Natural killer cell (primary cell): ENCODE data around the gene PTGER3. TPM values are rescaled to one million over a fixed set of nuclear protein-coding genes. Genes with fewer than 3 reads are reported as not detected.

Source experiments
- ATAC-seq, 3 donors: fragments of 150-1000 bp in 2 of 3; fragments of 200-7000 bp in 1 of 3; cut with Tn5 transposase; 1 replicate in 1 of 3; 2 replicates in 2 of 3; pipeline ENCODE4 v1.10.0; 2021; ENCODE audit warnings: mild to moderate bottlenecking in 2 of 3, moderate library complexity in 2 of 3
- DNase-seq, 2 donors: peaks; one replicate each; pipeline versions ENCODE4 v3.0.0 to v3.0.0-alpha.2; 2013 to 2021; ENCODE audit warnings: mixed read lengths in 1 of 2
- H3K27ac ChIP-seq: one replicate; pipeline ENCODE4 v1.5.1; 2013; ENCODE audit warnings: mild to moderate bottlenecking, low read length
- H3K27me3 ChIP-seq: one replicate; pipeline ENCODE4 v1.6.1; 2013; ENCODE audit warnings: low read length; ENCODE audit not compliant: control insufficient read depth, insufficient read depth
- H3K36me3 ChIP-seq: one replicate; pipeline ENCODE4 v1.6.1; 2013; ENCODE audit warnings: low read length; ENCODE audit not compliant: control insufficient read depth, insufficient read depth
- H3K4me1 ChIP-seq: one replicate; pipeline ENCODE4 v1.6.1; 2013; ENCODE audit warnings: low read length; ENCODE audit not compliant: control insufficient read depth, insufficient read depth
- H3K4me3 ChIP-seq: one replicate; pipeline ENCODE4 v1.5.1; 2013; ENCODE audit warnings: low read length
- H3K9me3 ChIP-seq: one replicate; pipeline ENCODE4 v1.6.1; 2013; ENCODE audit warnings: low read length; ENCODE audit not compliant: control insufficient read depth, insufficient read depth
- H3K27ac Mint-ChIP-seq, 2 donors: one replicate each; pipeline ENCODE4 v1.8.0; 2022; ENCODE audit warnings: mild to moderate bottlenecking in 2 of 2, mixed read lengths in 2 of 2, moderate library complexity in 1 of 2
- H3K27me3 Mint-ChIP-seq, 2 donors: one replicate each; pipeline ENCODE4 v1.8.0; 2022; ENCODE audit warnings: low read depth in 2 of 2, mixed read lengths in 2 of 2
- H3K36me3 Mint-ChIP-seq: one replicate; pipeline ENCODE4 v1.8.0; 2022; ENCODE audit warnings: mixed read lengths
- H3K4me1 Mint-ChIP-seq, 2 donors: one replicate each; pipeline ENCODE4 v1.8.0; 2022; ENCODE audit warnings: mixed read lengths in 2 of 2
- H3K4me3 Mint-ChIP-seq: one replicate; pipeline ENCODE4 v1.8.0; 2022; ENCODE audit warnings: mild to moderate bottlenecking, moderate library complexity, mixed read lengths
- H3K9me3 Mint-ChIP-seq, 2 donors: one replicate each; pipeline ENCODE4 v1.8.0; 2022; ENCODE audit warnings: mixed read lengths in 2 of 2
- WGBS: methylation state at CpG from one replicate; pipeline ENCODE4 v1.1.7; 2013; ENCODE audit warnings: missing lambda C conversion rate; ENCODE audit not compliant: insufficient coverage; 5-methylcytosine and 5-hydroxymethylcytosine counted together
- intact Hi-C: fragments of 100-400 bp; cut with micrococcal nuclease; formaldehyde crosslinking; loops from one replicate; pipeline ENCODE4 v1.14.2; 2022
- total RNA-seq, 4 donors: library from RNA; stranded (reverse); fragments of 120-200 nt in 1 of 4; gene quantifications; one replicate each; pipeline versions ENCODE4 v1.2.3 to v1.2.4, GENCODE V29; 2013 to 2022
- TF ChIP-seq, protein P1 (sequence below): fragments of 200-600 bp; IDR thresholded peaks from one replicate; pipeline ENCODE4 v1.8.0; 2022; ENCODE audit warnings: antibody characterized with exemption

PTGER3 gene
- total RNA-seq, 3 donors from 2014 or later (not counting 1 experiment from before 2014, with no cell fraction given): 0.72 to 21.9 TPM; not detected in 1

DNA sequence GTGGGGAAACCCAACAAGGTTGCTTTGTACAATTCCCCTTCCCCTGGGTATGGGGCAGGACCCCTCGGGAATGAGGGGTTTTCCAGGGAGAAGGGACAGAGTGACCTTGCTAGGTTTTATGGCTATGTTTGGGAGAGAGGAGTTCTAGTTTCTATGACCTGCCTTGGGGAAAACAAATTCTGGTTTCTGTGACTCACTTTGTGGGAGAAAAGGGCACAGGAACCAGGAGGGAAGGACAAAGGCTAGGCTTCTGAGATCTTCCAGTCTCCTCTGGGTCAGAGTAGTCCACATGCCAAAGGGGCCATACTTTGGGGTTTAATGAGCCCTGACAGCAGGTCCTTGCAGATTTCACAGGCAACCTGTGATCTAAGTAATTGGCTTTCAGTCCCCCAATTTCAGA, 5.5 kb upstream of the PTGER3 start:
- peaks cover 10% of the 10 kb centered on the region for H3K36me3 ChIP-seq
- DNase-seq (no peak), ATAC-seq (no peak)
- Mint-ChIP-seq H3K9me3 (no peaks in the 10 kb centered on the region), H3K27ac (peak overlapping the region in 1 of 2 donors; percentile 22), H3K27me3 (peaks cover 9 to 25% of the 10 kb centered on the region in 2 donors), H3K4me1 (peaks cover 0 to 11% of the 10 kb centered on the region in 2 donors), H3K36me3 (no peaks in the 10 kb centered on the region), H3K4me3 (no peak overlapping the region)
- intact Hi-C loops: loop anchor here (5.0 kb wide), 1 partner anchor 526 kb away; no protein-coding TSS in a partner anchor
- peaks cover 15% of the 10 kb centered on the region for H3K27me3 ChIP-seq
- H3K4me1 ChIP-seq: peaks cover under 1% of the 10 kb centered on the region
- H3K4me3 ChIP-seq: no peak overlapping the region
- H3K9me3 ChIP-seq: no peaks in the 10 kb centered on the region
- TF ChIP-seq, protein P1, sequence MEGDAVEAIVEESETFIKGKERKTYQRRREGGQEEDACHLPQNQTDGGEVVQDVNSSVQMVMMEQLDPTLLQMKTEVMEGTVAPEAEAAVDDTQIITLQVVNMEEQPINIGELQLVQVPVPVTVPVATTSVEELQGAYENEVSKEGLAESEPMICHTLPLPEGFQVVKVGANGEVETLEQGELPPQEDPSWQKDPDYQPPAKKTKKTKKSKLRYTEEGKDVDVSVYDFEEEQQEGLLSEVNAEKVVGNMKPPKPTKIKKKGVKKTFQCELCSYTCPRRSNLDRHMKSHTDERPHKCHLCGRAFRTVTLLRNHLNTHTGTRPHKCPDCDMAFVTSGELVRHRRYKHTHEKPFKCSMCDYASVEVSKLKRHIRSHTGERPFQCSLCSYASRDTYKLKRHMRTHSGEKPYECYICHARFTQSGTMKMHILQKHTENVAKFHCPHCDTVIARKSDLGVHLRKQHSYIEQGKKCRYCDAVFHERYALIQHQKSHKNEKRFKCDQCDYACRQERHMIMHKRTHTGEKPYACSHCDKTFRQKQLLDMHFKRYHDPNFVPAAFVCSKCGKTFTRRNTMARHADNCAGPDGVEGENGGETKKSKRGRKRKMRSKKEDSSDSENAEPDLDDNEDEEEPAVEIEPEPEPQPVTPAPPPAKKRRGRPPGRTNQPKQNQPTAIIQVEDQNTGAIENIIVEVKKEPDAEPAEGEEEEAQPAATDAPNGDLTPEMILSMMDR: no peak
- WGBS: 73% methylated on average over 1 of the region's 1 CpG
- no peak overlapping the region for H3K27ac ChIP-seq

DNA sequence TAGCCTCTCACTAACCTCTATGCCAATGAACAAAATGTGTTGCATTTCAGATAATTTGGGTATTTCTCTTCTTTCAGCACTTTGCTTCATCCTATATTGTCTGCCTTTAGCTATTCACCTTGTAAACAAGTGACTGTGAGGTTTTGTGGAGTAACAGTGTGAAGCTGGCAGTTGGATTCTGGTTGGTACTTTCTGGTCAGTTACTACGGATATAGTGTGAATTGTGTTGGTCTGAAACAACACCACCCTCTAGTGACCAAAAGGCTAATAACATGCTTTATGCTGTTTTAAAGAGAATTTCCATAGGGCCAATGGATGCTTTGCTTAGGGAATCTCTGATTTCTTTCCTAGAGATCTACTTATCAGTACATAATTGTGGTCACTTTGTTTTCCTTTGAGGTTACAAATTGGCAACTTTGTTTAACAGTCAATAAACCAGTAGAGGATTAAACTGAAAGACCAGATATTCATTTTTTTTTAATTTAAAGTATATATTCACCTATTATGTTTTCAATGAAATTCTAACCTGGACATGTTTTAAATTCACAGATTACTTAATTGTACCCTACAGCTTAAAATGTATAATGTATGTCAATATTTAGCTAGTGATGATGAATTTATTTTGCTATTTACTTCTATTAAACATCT, 2.5 kb upstream of the PTGER3 start:
- no peak overlapping the region for H3K4me3 Mint-ChIP-seq
- WGBS: no CpG with 5 or more reads among the region's 1 CpG

DNA sequence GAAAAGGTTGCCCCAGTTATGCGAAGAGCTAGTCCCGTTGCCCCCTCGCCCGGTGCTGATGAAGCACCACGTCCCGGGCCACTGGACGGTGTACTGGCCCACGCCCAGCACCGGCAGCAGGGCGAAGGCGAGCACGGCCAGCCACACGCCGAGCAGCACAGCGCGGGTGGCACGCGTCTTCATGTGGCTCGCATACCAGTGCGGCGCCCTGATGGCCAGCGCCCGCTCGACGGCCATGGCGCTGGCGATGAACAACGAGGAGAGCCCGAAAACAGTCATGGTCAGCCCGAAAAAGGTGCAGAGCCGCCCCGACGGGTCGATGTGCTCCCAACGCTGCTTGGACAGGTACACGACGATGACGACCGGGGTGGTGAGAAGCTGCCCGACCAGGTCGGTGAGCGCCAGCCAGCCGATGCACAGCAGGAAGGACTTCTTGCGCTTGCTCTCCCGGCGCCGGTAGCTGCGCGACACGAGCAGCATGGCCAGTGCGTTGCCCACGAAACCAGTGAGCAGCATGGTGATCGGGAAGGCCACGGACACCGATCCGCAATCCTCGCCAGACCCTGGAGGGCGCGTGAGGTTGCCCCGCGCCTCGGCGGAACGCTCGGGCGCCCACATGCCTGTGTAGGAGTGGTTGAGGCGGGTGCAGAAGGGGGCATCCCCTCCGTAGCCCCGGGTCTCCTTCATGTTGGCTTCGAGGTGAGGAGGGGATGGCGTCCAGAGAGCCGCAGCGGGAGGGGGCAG, 553 bp downstream of the PTGER3 start:
- Histone ChIP-seq H3K27ac (no peak overlapping the region), H3K9me3 (no peaks in the 10 kb centered on the region), H3K36me3 (no peaks in the 10 kb centered on the region), H3K27me3 (peaks cover 43% of the 10 kb centered on the region), H3K4me1 (peaks cover 18% of the 10 kb centered on the region), H3K4me3 (peak overlapping the region; percentile 36)
- intact Hi-C loops: no loop called here
- peaks cover 37 to 53% of the 10 kb centered on the region in 2 donors for H3K27me3 Mint-ChIP-seq
- DNase-seq (peak; percentile 20 to 35), ATAC-seq (peak; percentile 37 to 47 (median 47))
- H3K4me3 Mint-ChIP-seq: peak overlapping the region; percentile 81
- H3K4me1 Mint-ChIP-seq: peaks cover 15 to 17% of the 10 kb centered on the region in 2 donors
- TF ChIP-seq, protein P1: no peak
- WGBS: 7% methylated on average over 73 of the region's 73 CpGs
- no peaks in the 10 kb centered on the region for H3K36me3 Mint-ChIP-seq
- no peak overlapping the region for H3K27ac Mint-ChIP-seq
- H3K9me3 Mint-ChIP-seq: no peaks in the 10 kb centered on the region

More for the DNA sequence above, 2.5 kb upstream of the PTGER3 start:
- TF ChIP-seq, protein P1: peak; percentile 77
- no peak overlapping the region for H3K27ac Mint-ChIP-seq
- peaks cover 18% of the 10 kb centered on the region for H3K4me1 ChIP-seq
- no peaks in the 10 kb centered on the region for H3K36me3 Mint-ChIP-seq
- ATAC-seq: peak; percentile 76 to 83 (median 80)
- H3K9me3 Mint-ChIP-seq: no peaks in the 10 kb centered on the region
- H3K36me3 ChIP-seq: no peaks in the 10 kb centered on the region
- intact Hi-C loops: loop anchor here (1.0 to 5.0 kb wide), 3 partner anchors 365 to 917 kb away; no protein-coding TSS in a partner anchor
- peak in 1 of 2 donors; percentile 73 for DNase-seq
- peaks cover 15 to 17% of the 10 kb centered on the region in 2 donors for H3K4me1 Mint-ChIP-seq
- no peaks in the 10 kb centered on the region for H3K9me3 ChIP-seq
- peaks cover 34 to 46% of the 10 kb centered on the region in 2 donors for H3K27me3 Mint-ChIP-seq
- H3K4me3 ChIP-seq: no peak overlapping the region
- no peak overlapping the region for H3K27ac ChIP-seq
- peaks cover 40% of the 10 kb centered on the region for H3K27me3 ChIP-seq
